NT2/D1 (cell line): Measurements from ENCODE around the gene NHS.

Experiments
- SUZ12 ChIP-seq: IDR thresholded peaks from 2 replicates; pipeline ENCODE4 v1.6.1; 2011; ENCODE audit not compliant: insufficient read length, insufficient read depth; ENCODE audit errors: extremely low read depth
- ZNF274 ChIP-seq: IDR thresholded peaks from 2 replicates; pipeline ENCODE4 v1.6.1; 2011; ENCODE audit warnings: mild to moderate bottlenecking, low read depth, low read length

GRCh38 chrX:17656556-17656955, 281.6 kb downstream of the NHS start:
- TF ChIP-seq ZNF274, result no peak
- TF ChIP-seq SUZ12, result no peak
